Neural progenitor cell (in vitro differentiated cells): ENCODE data around the gene RUFY1. TPM values are rescaled to one million over a fixed set of nuclear protein-coding genes. Genes with fewer than 3 reads are reported as not detected.

Experiments
- DNase-seq: peaks from one replicate; pipeline ENCODE4 v3.0.0-alpha.2; 2016; ENCODE audit warnings: low spot score
- H2AFZ ChIP-seq: fragments of 200-600 bp; sonication (generic); replicated peaks from 2 replicates; pipeline ENCODE4 v1.6.1; 2016; ENCODE audit warnings: antibody characterized with exemption
- H3F3A ChIP-seq: fragments of 200-600 bp; sonication (generic); 2 replicates; pipeline ENCODE4 v1.6.1; 2016; ENCODE audit warnings: antibody characterized with exemption, low read depth
- H3K27ac ChIP-seq: fragments of 200-600 bp; sonication (generic); 2 replicates; pipeline ENCODE4 v1.5.1; 2016; ENCODE audit warnings: mild to moderate bottlenecking
- H3K27me3 ChIP-seq: fragments of 200-600 bp; sonication (generic); 2 replicates; pipeline ENCODE4 v1.6.1; 2016; ENCODE audit warnings: mild to moderate bottlenecking, moderate library complexity
- H3K36me3 ChIP-seq: fragments of 200-600 bp; sonication (generic); 2 replicates; pipeline ENCODE4 v1.5.1; 2016
- H3K4me1 ChIP-seq: fragments of 200-600 bp; sonication (generic); 2 replicates; pipeline ENCODE4 v1.6.1; 2016; ENCODE audit warnings: mixed run types
- H3K4me2 ChIP-seq: fragments of 200-600 bp; sonication (generic); 2 replicates; pipeline ENCODE4 v1.6.1; 2016
- H3K4me3 ChIP-seq: fragments of 200-600 bp; sonication (generic); 2 replicates; pipeline ENCODE4 v1.5.1; 2016
- H3K79me2 ChIP-seq: fragments of 200-600 bp; sonication (generic); 2 replicates; pipeline ENCODE4 v1.6.1; 2016; ENCODE audit warnings: low read depth
- H3K9ac ChIP-seq: fragments of 200-600 bp; sonication (generic); 2 replicates; pipeline ENCODE4 v1.6.1; 2016
- H3K9me3 ChIP-seq: fragments of 200-600 bp; sonication (generic); 2 replicates; pipeline ENCODE4 v1.5.1; 2016; ENCODE audit warnings: low read depth
- H4K20me1 ChIP-seq: fragments of 200-600 bp; sonication (generic); 2 replicates; pipeline ENCODE4 v1.6.1; 2016; ENCODE audit warnings: low read depth
- H3K27ac Mint-ChIP-seq: 3 replicates; pipeline ENCODE4 v1.8.0; 2021; ENCODE audit warnings: mixed read lengths
- H3K27me3 Mint-ChIP-seq: 2 replicates; pipeline ENCODE4 v1.8.0; 2022; ENCODE audit warnings: low read depth, mild to moderate bottlenecking, inconsistent platforms, moderate library complexity, mixed read lengths; ENCODE audit not compliant: insufficient read depth
- H3K36me3 Mint-ChIP-seq: 3 replicates; pipeline ENCODE4 v1.8.0; 2021; ENCODE audit warnings: mixed read lengths
- H3K4me1 Mint-ChIP-seq: 3 replicates; pipeline ENCODE4 v1.8.0; 2021; ENCODE audit warnings: mixed read lengths
- H3K4me3 Mint-ChIP-seq: 3 replicates; pipeline ENCODE4 v1.8.0; 2021; ENCODE audit warnings: mild to moderate bottlenecking, moderate library complexity, mixed read lengths
- H3K9me3 Mint-ChIP-seq: 3 replicates; pipeline ENCODE4 v1.8.0; 2020; ENCODE audit warnings: mixed read lengths
- CTCF ChIP-seq: fragments of 200-600 bp; sonication (generic); IDR thresholded peaks from 2 replicates; pipeline ENCODE4 v1.5.1; 2017; ENCODE audit warnings: antibody characterized with exemption, mild to moderate bottlenecking
- EZH2 ChIP-seq: fragments of 200-600 bp; sonication (generic); IDR thresholded peaks from 2 replicates; pipeline ENCODE4 v1.6.1; 2017; ENCODE audit warnings: antibody characterized with exemption, mild to moderate bottlenecking, moderate library complexity
- EZH2phosphoT487 ChIP-seq: fragments of 200-600 bp; sonication (generic); IDR thresholded peaks from 2 replicates; pipeline ENCODE4 v1.6.1; 2017; ENCODE audit warnings: antibody characterized with exemption
- total RNA-seq: library from RNA; depleted of rRNA; stranded (reverse); fragments of >200 nt; gene quantifications from 2 replicates; pipeline ENCODE4 v1.2.3, GENCODE V29; 2015; ENCODE audit warnings: low replicate concordance

Gene RUFY1
- total RNA-seq, 1 donor from 2014 or later: 45.8 TPM

GRCh38 chr5:179603308-179603707 lies 53.0 kb downstream of the RUFY1 start:
- H3K4me3 Mint-ChIP-seq: no peak overlapping the region
- H4K20me1 ChIP-seq: peaks cover 29% of the 10 kb centered on the region
- H3K36me3 ChIP-seq: no peaks in the 10 kb centered on the region
- peaks cover 19% of the 10 kb centered on the region for H3F3A ChIP-seq
- no peaks in the 10 kb centered on the region for H3K27me3 ChIP-seq
- no peak overlapping the region for H2AFZ ChIP-seq
- H3K4me1 ChIP-seq: no peaks in the 10 kb centered on the region
- peaks cover 20% of the 10 kb centered on the region for H3K36me3 Mint-ChIP-seq
- no peaks in the 10 kb centered on the region for H3K4me1 Mint-ChIP-seq
- no peaks in the 10 kb centered on the region for H3K79me2 ChIP-seq
- H3K4me3 ChIP-seq: no peak overlapping the region
- H3K4me2 ChIP-seq: no peak overlapping the region
- peaks cover 2% of the 10 kb centered on the region for H3K27me3 Mint-ChIP-seq
- TF ChIP-seq EZH2: no peak
- TF ChIP-seq EZH2phosphoT487: no peak
- TF ChIP-seq CTCF: no peak
- DNase-seq: no peak
- H3K9me3 Mint-ChIP-seq: no peaks in the 10 kb centered on the region
- no peaks in the 10 kb centered on the region for H3K9me3 ChIP-seq
- H3K27ac Mint-ChIP-seq: no peak overlapping the region
- no peak overlapping the region for H3K27ac ChIP-seq
- H3K9ac ChIP-seq: no peak overlapping the region

DNA sequence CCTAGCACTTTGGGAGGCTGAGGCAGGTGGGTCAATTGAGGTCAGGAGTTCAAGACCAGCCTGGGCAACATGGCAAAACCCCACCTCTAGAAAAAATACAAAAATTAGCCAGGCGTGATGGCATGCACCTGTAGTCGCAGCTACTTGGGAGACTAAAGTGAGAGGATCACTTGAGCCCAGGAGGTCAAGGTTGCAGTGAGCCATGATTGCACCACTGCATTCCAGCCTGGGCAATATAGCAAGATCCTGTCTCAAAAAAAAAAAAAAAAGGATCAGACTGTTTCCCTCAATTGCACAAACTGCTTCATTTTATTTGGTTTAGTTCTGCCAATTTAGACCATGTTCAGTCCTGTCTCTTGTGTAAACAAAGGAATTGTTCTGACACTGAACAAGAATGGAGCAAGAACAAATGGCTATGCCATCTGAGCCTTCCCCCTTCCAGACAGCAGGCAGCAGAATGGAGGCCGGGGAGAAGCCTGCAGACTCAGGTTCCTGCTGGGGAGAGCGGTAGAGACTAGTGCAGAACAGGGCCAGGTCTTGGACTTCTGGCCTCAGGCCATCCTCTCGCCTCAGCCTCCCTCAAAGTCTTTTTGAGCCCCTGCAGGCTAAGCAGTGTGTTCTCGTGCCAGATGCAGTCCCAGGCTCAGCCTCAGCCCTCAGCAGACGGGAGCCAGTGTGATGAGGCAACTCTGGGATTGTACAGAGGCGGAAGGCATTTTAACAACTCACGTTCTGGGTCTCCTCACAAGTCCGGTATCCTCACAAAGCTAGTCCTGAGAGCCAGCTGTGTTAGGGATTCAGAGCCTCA lies 54.9 kb downstream of the RUFY1 start:
- H3K9ac ChIP-seq: no peak overlapping the region
- H3K27ac Mint-ChIP-seq: peak overlapping the region; percentile 4

DNA sequence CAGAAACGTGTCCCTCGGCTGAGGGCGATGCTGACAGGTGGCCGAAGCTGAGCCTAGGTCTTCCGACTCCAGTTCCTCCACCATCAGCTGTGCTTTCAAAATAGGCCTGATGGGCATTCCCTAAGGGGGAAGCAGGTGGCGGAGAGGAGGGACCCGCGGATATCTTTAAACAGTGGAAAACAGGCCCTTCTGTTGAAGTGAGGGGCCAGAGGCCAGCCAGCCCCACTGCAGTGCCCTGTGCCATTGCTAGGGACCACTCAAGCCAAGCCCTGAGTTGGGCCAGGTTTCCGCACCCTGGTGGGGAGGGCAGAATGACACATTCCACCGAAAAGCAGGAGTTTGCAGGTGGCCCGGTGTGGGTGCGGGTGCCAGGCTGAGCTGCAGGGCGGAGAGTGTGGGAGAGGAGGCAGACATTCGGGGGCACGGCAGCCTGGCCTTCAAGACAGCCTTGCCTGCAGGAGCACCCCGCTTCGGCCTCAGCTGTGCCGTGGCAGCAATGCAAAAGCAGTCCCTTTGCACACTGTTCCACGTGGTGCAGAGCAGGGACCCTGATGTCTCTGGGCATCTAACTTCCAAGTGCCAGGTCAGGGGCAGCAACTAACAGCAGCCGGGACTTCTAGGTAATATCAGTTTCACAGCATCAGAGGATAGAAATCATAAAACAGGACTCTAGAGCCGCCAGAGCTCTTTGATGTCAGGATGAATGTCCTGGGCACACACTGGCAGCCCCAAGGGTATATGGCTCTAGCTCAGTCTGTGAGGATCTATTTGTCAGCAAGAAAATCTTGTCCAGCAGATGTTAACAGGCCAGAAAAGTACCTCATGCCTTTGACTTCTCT lies 55.9 kb downstream of the RUFY1 start:
- Histone ChIP-seq H3K4me2 (no peak overlapping the region), H3K4me1 (no peaks in the 10 kb centered on the region), H3K36me3 (no peaks in the 10 kb centered on the region), H3K27ac (no peak overlapping the region), H3K27me3 (no peaks in the 10 kb centered on the region), H3K4me3 (no peak overlapping the region), H3K79me2 (no peaks in the 10 kb centered on the region), H2AFZ (no peak overlapping the region), H4K20me1 (peaks cover 49% of the 10 kb centered on the region), H3K9ac (no peak overlapping the region), H3K9me3 (no peaks in the 10 kb centered on the region), H3F3A (peaks cover 47% of the 10 kb centered on the region)
- Mint-ChIP-seq H3K36me3 (peaks cover 25% of the 10 kb centered on the region), H3K4me3 (peak overlapping the region; percentile 38), H3K27ac (peak overlapping the region; percentile 29), H3K9me3 (no peaks in the 10 kb centered on the region), H3K4me1 (peaks cover 3% of the 10 kb centered on the region), H3K27me3 (peaks cover 9% of the 10 kb centered on the region)
- TF ChIP-seq EZH2 (no peak), CTCF (no peak), EZH2phosphoT487 (no peak)
- no peak for DNase-seq

More for the DNA sequence above, 54.9 kb downstream of the RUFY1 start:
- Histone ChIP-seq H3K27me3 (no peaks in the 10 kb centered on the region), H3F3A (peaks cover 36% of the 10 kb centered on the region), H2AFZ (no peak overlapping the region), H4K20me1 (peaks cover 38% of the 10 kb centered on the region), H3K4me2 (no peak overlapping the region), H3K4me3 (no peak overlapping the region), H3K4me1 (no peaks in the 10 kb centered on the region), H3K27ac (no peak overlapping the region), H3K79me2 (no peaks in the 10 kb centered on the region), H3K9me3 (no peaks in the 10 kb centered on the region), H3K36me3 (no peaks in the 10 kb centered on the region)
- H3K27me3 Mint-ChIP-seq: peaks cover 7% of the 10 kb centered on the region
- no peak overlapping the region for H3K4me3 Mint-ChIP-seq
- no peaks in the 10 kb centered on the region for H3K4me1 Mint-ChIP-seq
- no peak for DNase-seq
- TF ChIP-seq EZH2phosphoT487 (no peak), EZH2 (no peak), CTCF (no peak)
- no peaks in the 10 kb centered on the region for H3K9me3 Mint-ChIP-seq
- peaks cover 21% of the 10 kb centered on the region for H3K36me3 Mint-ChIP-seq
